Astrocyte (in vitro differentiated cells and primary cell): ENCODE data around the gene TDRKH. TPM values are rescaled to one million over a fixed set of nuclear protein-coding genes. Genes with fewer than 3 reads are reported as not detected.
A peak's percentile ranks its signal among the peaks of the same experiment; 100 is the strongest.

ENCODE experiments used
- DNase-seq: peaks from one replicate; pipeline ENCODE4 v3.0.0-alpha.2; 2010; ENCODE audit warnings: low read depth
- FAIRE-seq: peaks from 2 replicates; lab custom pipeline; 2011; peaks lifted over from hg19 to GRCh38; lab: Jason Lieb, UNC
- H2AFZ ChIP-seq: 2 replicates; pipeline ENCODE4 v1.6.0; 2012; ENCODE audit warnings: low read depth, low read length, inconsistent platforms
- H3K27ac ChIP-seq: 2 replicates; pipeline ENCODE4 v1.5.1; 2011; ENCODE audit warnings: low read depth, low read length, inconsistent platforms
- H3K27me3 ChIP-seq: 2 replicates; pipeline ENCODE4 v1.6.0; 2011; ENCODE audit warnings: low read length, inconsistent platforms; ENCODE audit not compliant: insufficient read depth
- H3K36me3 ChIP-seq: 2 replicates; pipeline ENCODE4 v1.5.1; 2011; ENCODE audit warnings: low read length, inconsistent platforms; ENCODE audit not compliant: insufficient read depth
- H3K4me1 ChIP-seq: 2 replicates; pipeline ENCODE4 v1.5.1; 2011; ENCODE audit warnings: low read length, inconsistent platforms; ENCODE audit not compliant: insufficient read depth
- H3K4me2 ChIP-seq: 2 replicates; pipeline ENCODE4 v1.6.0; 2012; ENCODE audit warnings: low read length, inconsistent platforms
- H3K4me3 ChIP-seq: 2 replicates; pipeline ENCODE4 v1.5.1; 2011; ENCODE audit warnings: low read depth, mild to moderate bottlenecking, low read length, inconsistent platforms; ENCODE audit not compliant: insufficient read depth
- H3K79me2 ChIP-seq: 2 replicates; pipeline ENCODE4 v1.6.0; 2012; ENCODE audit warnings: mild to moderate bottlenecking, low read length, inconsistent platforms; ENCODE audit not compliant: insufficient read depth
- H3K9ac ChIP-seq: 2 replicates; pipeline ENCODE4 v1.6.0; 2012; ENCODE audit warnings: mild to moderate bottlenecking, low read length, inconsistent platforms
- H3K9me3 ChIP-seq: 2 replicates; pipeline ENCODE4 v1.5.1; 2012; ENCODE audit warnings: low read depth, mild to moderate bottlenecking, low read length, inconsistent platforms; ENCODE audit not compliant: insufficient read depth
- H4K20me1 ChIP-seq: 2 replicates; pipeline ENCODE4 v1.6.0; 2012; ENCODE audit warnings: low read length, inconsistent platforms; ENCODE audit not compliant: insufficient read depth
- H3K27ac Mint-ChIP-seq: one replicate; pipeline ENCODE4 v1.8.0; 2021; ENCODE audit warnings: mild to moderate bottlenecking, mixed read lengths; ENCODE audit not compliant: unreplicated experiment
- H3K27me3 Mint-ChIP-seq: one replicate; pipeline ENCODE4 v1.8.0; 2021; ENCODE audit warnings: low read depth, mixed read lengths; ENCODE audit not compliant: unreplicated experiment
- H3K36me3 Mint-ChIP-seq: one replicate; pipeline ENCODE4 v1.8.0; 2021; ENCODE audit warnings: low read depth, mixed read lengths; ENCODE audit not compliant: unreplicated experiment
- H3K4me1 Mint-ChIP-seq: one replicate; pipeline ENCODE4 v1.8.0; 2021; ENCODE audit warnings: low read depth, mixed read lengths; ENCODE audit not compliant: unreplicated experiment
- H3K4me3 Mint-ChIP-seq: one replicate; pipeline ENCODE4 v1.8.0; 2021; ENCODE audit warnings: mild to moderate bottlenecking, moderate library complexity, mixed read lengths; ENCODE audit not compliant: unreplicated experiment
- H3K9me3 Mint-ChIP-seq: one replicate; pipeline ENCODE4 v1.8.0; 2021; ENCODE audit warnings: mild to moderate bottlenecking, mixed read lengths; ENCODE audit not compliant: unreplicated experiment
- EZH2 ChIP-seq: IDR thresholded peaks from 2 replicates; pipeline ENCODE4 v1.6.1; 2012; ENCODE audit warnings: mild to moderate bottlenecking, low read length, inconsistent platforms; ENCODE audit not compliant: insufficient read depth
- total RNA-seq: library from RNA; stranded (reverse); gene quantifications from 2 replicates; pipeline ENCODE4 v1.2.1, GENCODE V29; 2021
- TF ChIP-seq, protein P1 (sequence below): IDR thresholded peaks from 2 replicates; pipeline ENCODE4 v1.5.1; 2011; ENCODE audit warnings: low read depth, mild to moderate bottlenecking, inconsistent platforms, low read length, moderate library complexity; ENCODE audit not compliant: insufficient read depth

TDRKH gene
- total RNA-seq, 1 donor from 2014 or later = 7.5 TPM

DNA sequence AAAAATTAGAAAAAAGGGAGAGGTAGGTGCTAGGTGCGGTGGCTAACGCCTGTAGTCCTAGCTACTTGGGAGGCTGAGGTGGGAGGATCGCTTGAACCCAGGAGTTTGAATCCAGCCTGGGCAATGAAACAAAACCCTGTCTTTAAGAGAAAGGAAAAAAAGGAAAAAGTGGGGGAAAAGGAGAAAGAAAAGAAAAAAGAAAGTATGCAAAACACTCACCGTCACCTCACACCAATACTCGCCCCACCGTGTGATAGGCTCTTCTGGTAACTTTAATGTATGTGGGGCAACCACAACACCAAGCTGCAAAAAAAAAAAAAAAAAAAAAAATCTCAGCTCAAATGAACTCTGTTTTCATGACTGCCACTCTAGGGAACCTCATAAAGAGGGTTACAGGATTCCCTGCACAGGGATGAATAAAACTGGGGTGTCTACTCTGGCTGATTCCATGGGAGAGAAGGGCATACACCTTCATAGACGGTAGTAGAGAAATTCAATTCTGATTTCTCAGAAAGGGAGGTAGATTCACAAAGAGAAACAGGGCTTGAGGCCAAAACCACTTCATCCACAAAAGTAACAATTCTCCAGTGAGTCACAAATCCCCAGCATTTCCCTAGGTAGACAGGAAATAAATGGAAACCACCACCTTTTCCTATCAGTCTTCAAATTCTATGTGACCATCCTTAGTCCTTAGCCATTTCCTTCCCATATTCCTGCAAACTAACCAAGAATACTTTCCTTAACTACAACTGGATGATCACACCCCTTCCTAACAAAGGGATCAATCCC is 29.5 kb downstream of the TDRKH start:
- Histone ChIP-seq H3K4me3 (no peak overlapping the region), H4K20me1 (no peaks in the 10 kb centered on the region), H3K27me3 (no peaks in the 10 kb centered on the region), H2AFZ (no peak overlapping the region), H3K79me2 (peaks cover 22% of the 10 kb centered on the region), H3K4me2 (no peak overlapping the region), H3K9ac (no peak overlapping the region), H3K36me3 (peaks cover 26% of the 10 kb centered on the region), H3K4me1 (peaks cover 14% of the 10 kb centered on the region), H3K9me3 (no peaks in the 10 kb centered on the region), H3K27ac (no peak overlapping the region)
- DNase-seq = peak; percentile 26
- Mint-ChIP-seq H3K9me3 (no peaks in the 10 kb centered on the region), H3K4me3 (no peak overlapping the region), H3K27me3 (no peaks in the 10 kb centered on the region), H3K36me3 (peaks cover 16% of the 10 kb centered on the region), H3K4me1 (peaks cover 11% of the 10 kb centered on the region), H3K27ac (peak overlapping the region; percentile 14)
- no peak for FAIRE-seq
- no peak for TF ChIP-seq EZH2
- TF ChIP-seq, protein P1, sequence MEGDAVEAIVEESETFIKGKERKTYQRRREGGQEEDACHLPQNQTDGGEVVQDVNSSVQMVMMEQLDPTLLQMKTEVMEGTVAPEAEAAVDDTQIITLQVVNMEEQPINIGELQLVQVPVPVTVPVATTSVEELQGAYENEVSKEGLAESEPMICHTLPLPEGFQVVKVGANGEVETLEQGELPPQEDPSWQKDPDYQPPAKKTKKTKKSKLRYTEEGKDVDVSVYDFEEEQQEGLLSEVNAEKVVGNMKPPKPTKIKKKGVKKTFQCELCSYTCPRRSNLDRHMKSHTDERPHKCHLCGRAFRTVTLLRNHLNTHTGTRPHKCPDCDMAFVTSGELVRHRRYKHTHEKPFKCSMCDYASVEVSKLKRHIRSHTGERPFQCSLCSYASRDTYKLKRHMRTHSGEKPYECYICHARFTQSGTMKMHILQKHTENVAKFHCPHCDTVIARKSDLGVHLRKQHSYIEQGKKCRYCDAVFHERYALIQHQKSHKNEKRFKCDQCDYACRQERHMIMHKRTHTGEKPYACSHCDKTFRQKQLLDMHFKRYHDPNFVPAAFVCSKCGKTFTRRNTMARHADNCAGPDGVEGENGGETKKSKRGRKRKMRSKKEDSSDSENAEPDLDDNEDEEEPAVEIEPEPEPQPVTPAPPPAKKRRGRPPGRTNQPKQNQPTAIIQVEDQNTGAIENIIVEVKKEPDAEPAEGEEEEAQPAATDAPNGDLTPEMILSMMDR = no peak

DNA sequence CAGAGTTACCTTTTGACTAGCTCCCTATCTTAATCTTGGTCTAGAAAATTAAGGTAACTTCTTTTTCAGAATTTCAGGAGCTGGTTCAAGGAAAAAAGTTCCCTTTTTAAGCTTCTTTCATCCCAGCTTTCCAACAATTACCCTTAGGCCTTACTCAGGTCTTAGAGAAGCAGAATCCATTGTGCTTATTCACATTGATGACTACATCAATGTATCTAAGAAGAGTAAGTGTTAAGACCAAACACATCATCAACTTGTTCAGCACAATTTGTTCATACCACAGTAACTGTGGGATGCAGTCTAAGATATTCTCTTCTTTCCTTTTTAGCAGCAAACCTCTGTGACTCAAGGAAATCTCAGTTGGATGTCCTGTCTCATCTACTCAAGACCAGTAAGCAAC is 31.1 kb downstream of the TDRKH start:
- Mint-ChIP-seq H3K4me3 (no peak overlapping the region), H3K4me1 (peaks cover 9% of the 10 kb centered on the region), H3K27ac (no peak overlapping the region), H3K27me3 (no peaks in the 10 kb centered on the region), H3K9me3 (no peaks in the 10 kb centered on the region), H3K36me3 (peaks cover 16% of the 10 kb centered on the region)
- Histone ChIP-seq H3K79me2 (peaks cover 22% of the 10 kb centered on the region), H3K4me2 (no peak overlapping the region), H3K36me3 (peaks cover 26% of the 10 kb centered on the region), H4K20me1 (no peaks in the 10 kb centered on the region), H3K9me3 (no peaks in the 10 kb centered on the region), H3K9ac (no peak overlapping the region), H2AFZ (no peak overlapping the region), H3K27ac (no peak overlapping the region), H3K4me1 (peaks cover 13% of the 10 kb centered on the region), H3K27me3 (no peaks in the 10 kb centered on the region), H3K4me3 (no peak overlapping the region)
- no peak for FAIRE-seq
- DNase-seq = no peak
- TF ChIP-seq, protein P1 = no peak

DNA sequence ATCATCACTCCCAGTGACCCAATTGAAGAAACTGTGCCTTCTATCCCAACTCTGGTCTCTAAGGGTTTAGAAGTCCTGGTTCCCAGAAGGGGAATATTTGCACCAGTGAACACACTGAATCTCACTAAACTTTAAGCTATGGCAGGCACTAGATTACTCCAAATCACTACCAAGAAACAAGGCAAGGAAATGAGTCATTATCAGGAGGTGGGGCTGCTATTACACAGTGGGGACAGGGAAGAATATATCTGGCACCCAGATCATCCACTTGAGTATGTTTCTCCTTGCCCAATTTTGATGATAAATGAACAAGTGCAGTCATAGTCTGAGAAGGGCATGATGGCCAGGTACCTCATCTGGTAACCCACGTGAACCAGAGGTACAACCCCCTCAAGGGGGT is 34.0 kb downstream of the TDRKH start:
- H3K4me1 ChIP-seq = no peaks in the 10 kb centered on the region
- FAIRE-seq (no peak), DNase-seq (peak; percentile 14)
- no peak overlapping the region for H3K9ac ChIP-seq
- peaks cover 19% of the 10 kb centered on the region for H3K36me3 ChIP-seq
- Mint-ChIP-seq H3K27ac (no peak overlapping the region), H3K4me3 (no peak overlapping the region), H3K9me3 (peaks cover 2% of the 10 kb centered on the region), H3K4me1 (peaks cover 4% of the 10 kb centered on the region), H3K36me3 (peaks cover 10% of the 10 kb centered on the region), H3K27me3 (no peaks in the 10 kb centered on the region)
- H3K27me3 ChIP-seq = no peaks in the 10 kb centered on the region
- no peak overlapping the region for H3K4me3 ChIP-seq
- no peaks in the 10 kb centered on the region for H4K20me1 ChIP-seq
- no peaks in the 10 kb centered on the region for H3K79me2 ChIP-seq
- no peak overlapping the region for H2AFZ ChIP-seq
- H3K27ac ChIP-seq = no peak overlapping the region
- H3K4me2 ChIP-seq = no peak overlapping the region
- TF ChIP-seq EZH2 = no peak
- TF ChIP-seq, protein P1 = no peak
- H3K9me3 ChIP-seq = no peaks in the 10 kb centered on the region
